ENCODE measurements around the gene LGALS1.

The LGALS1 gene

DNA sequence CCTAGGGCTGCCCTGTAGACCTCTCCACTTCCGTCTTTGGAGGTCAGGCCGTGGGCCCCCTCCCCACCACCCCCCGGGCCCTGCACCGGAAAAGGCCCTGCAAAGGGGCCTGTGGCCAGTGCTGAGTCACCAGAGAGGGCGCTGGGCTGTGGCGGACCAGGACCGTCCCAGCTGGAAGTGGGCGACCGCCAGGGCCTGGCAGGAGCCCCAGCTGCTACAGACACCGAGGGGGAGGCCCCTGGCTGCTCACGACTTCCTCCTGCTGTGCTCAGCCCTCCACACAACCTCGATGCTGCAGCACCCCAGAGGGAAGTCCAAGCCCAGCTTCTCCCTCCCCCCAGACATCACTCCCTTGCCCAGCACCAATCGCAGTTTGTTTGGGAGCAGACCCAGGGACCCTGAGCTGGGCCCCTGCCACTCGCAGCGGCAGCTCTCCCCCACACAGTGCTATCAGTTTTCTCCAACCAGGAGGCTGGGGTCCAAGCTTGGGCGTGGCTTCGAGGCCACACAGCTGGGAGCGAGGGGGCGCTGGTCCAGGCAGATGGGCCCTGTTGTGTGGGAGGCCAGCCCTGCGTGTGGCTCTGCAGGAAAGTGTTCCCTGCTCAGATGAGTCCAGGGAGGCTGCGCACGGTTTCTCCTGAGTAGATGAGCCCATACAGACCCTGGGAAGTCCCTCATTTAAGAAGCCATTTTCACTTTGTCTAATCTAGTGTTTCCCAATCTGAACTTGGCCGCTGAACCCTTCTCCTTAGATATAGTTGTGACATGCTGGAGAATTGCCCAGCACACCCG, 41.6 kb upstream of the LGALS1 start:
- peak; percentile 57 for FAIRE-seq
- TF ChIP-seq POLR2A (IDR thresholded peaks at IDR 0.05; ENCODE audit: low read depth, low read length): no peak
- DNase-seq (ENCODE audit: insufficient read length, low spot score): peak; percentile 71

DNA sequence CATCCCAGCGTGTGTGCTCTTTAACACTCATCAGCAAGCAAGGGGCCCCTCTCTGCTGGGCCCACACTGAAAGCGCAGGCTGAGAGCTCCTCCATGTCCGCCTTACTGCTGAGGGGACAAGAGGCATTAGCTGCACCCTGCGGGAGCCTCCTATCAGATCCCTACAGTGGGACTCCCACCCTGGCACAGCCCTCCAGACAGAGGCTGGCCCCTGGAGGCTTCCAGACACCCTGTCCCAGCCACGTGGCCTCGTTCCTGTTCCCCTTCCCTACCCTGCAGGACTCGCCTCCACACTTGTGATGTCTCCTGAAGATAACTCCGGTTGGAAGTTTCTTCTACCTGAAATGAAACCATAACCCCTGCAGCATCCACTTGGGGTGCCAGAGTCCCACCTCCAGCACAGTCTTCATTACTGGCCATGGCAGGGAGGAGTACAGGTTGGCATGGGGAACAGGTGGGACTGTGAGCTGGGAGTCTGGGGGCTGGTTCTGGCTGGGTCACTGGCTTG, 41.0 kb upstream of the LGALS1 start:
- FAIRE-seq: no peak
- no peak for DNase-seq (ENCODE audit: insufficient read length, low spot score)
- TF ChIP-seq POLR2A (IDR thresholded peaks at IDR 0.05; ENCODE audit: low read depth, low read length): no peak

DNA sequence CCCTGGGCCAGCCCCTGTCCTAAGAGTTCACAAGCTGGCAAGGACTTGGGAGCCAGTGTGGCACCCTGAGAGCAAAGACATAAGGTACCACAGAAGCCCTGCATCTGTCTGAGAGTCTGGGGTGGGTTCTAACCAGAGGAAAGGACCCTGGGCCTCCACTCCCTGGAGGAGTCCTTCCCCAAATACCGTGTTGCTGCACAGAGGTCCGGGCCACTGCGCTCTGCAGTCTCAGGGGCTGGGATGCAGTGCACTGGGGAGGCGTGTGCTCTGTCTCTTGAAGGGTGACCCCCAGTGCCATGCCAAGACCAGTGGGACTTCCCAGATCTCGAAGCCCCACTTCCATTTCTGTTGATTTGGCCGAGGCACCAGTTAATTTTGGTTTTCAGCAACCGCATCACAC, 40.3 kb upstream of the LGALS1 start:
- FAIRE-seq (no peak), DNase-seq (ENCODE audit: insufficient read length, low spot score) (no peak)
- TF ChIP-seq POLR2A (IDR thresholded peaks at IDR 0.05; ENCODE audit: low read depth, low read length): no peak

DNA sequence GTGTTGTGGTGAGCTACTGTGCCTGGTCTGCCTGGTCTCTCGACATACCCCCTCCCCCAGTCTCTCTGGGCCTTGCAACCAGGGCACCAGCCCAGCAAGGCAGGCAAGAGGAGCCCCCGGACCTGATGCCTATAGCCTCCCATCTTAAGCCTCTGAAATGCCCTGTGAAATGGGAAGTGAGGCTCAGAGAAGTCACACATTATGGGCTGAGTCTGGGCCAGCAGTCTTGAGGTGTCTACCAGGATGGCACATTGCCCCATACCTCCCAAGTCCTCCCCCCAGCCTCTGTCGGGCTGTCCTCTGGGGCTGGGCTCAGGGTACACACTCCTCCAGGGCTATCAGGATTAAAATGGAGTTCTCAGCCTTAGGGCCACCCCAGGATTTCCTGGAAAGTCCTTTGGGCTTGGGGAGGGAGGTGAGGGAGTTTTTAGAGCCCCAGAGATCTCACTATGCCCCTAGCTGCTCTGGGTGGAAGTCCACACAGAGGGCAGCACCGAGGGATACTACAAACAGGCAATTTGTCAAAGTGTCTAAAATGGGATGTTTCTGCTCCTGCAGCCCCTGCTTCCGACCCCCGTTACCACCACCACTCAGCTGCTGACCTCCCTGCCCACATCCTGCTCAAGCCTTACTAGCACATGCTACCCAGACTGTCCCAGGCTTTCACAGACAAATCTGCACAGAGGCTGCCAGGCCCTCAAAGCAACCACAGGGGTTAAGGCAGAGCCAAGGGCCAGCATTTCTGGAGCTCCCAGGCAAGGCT, 39.1 kb upstream of the LGALS1 start:
- DNase-seq (ENCODE audit: insufficient read length, low spot score) (no peak), FAIRE-seq (no peak)
- no peak for TF ChIP-seq POLR2A (IDR thresholded peaks at IDR 0.05; ENCODE audit: low read depth, low read length)

DNA sequence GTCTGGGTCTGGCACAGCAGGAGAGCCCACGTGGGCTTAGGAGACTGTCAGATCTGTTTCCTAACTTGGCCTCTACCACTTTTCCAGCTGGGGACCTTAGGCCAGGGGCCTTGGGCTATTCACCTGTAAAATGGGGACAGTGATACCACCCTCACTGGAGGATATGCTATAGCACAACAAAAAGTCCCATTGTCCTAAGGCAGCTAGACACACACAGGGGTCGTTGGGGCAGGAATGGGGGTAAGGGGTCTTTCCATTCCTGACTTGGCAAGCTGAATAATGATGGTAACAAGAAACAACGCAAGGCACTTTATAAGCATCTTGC, 38.5 kb upstream of the LGALS1 start:
- no peak for FAIRE-seq
- no peak for DNase-seq (ENCODE audit: insufficient read length, low spot score)
- TF ChIP-seq POLR2A (IDR thresholded peaks at IDR 0.05; ENCODE audit: low read depth, low read length): no peak

DNA sequence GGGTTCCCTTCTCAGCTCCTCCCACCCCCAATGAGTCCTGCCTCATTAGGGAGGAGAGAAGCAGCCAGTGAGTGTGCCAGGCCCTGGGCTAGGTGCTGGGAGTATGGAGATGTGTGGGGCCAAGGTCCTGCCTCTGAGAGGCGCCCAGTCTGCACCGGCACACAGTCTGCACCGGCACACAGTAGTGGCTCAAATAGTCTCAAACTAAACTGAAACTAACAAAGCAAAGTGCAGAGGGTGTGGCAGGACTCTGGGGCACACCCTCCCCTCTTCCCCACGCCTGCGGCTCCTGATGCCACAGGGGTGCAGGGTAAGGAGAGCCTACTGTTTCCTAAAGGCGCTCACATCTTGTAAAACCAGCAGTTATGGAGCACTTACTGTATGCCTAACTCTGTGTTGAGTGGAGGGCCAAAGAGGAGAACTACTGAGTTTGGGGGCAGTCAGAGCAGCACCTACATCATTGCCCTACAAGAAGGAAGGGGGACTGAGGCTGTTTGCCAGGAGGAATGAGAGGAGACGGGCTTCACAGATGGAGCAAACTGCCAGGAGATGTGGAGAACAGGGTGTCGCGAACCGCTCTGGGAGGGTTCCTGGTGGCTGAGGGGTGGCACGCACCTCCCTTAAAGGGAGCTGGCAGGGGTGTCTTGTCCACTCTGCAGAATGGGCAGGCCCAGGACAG, 36.9 kb upstream of the LGALS1 start:
- no peak for TF ChIP-seq POLR2A (IDR thresholded peaks at IDR 0.05; ENCODE audit: low read depth, low read length)
- DNase-seq (ENCODE audit: insufficient read length, low spot score): no peak
- no peak for FAIRE-seq

DNA sequence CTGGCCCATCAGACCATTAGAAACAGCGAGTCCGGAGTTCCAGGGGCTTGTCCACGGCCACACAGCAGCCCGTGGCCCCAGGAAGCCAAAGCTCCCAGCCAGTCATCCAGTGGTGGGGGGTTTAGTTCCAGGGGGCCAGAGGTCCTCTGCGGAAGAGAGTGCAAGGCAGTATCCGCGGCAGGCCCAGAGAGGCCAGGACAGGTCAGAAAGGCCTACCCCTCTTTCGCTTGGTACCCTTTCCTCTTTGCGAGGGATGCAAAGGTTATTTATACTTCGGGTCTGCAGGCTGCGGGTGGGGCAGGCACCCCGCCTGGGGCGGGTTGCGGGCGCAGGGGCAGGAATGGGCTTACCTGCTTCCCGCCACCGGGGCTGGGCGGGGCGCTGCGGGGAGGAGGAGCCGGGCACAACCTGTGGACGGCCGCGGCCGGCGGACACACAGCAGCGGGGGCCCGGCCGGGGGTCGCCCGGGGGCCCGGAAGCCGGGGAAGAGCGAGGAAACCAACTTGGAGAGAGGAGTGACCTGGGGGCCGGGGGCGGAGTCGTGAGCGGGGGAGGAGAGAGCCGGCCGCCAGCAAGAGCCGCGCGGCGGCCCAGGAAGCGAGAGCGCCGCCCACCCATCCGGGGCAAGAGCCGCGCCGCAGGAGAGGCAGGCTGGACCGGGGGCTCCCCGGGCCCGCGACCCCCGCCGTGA, 36.2 kb upstream of the LGALS1 start, which contains the start of gene SH3BP1:
Gene SH3BP1 (plus strand): TSS at position 600 of the 691 bp plus-strand sequence. CDS start 119 bp downstream, outside the sequence.
- FAIRE-seq: no peak
- no peak for DNase-seq (ENCODE audit: insufficient read length, low spot score)
- no peak for TF ChIP-seq POLR2A (IDR thresholded peaks at IDR 0.05; ENCODE audit: low read depth, low read length)

DNA sequence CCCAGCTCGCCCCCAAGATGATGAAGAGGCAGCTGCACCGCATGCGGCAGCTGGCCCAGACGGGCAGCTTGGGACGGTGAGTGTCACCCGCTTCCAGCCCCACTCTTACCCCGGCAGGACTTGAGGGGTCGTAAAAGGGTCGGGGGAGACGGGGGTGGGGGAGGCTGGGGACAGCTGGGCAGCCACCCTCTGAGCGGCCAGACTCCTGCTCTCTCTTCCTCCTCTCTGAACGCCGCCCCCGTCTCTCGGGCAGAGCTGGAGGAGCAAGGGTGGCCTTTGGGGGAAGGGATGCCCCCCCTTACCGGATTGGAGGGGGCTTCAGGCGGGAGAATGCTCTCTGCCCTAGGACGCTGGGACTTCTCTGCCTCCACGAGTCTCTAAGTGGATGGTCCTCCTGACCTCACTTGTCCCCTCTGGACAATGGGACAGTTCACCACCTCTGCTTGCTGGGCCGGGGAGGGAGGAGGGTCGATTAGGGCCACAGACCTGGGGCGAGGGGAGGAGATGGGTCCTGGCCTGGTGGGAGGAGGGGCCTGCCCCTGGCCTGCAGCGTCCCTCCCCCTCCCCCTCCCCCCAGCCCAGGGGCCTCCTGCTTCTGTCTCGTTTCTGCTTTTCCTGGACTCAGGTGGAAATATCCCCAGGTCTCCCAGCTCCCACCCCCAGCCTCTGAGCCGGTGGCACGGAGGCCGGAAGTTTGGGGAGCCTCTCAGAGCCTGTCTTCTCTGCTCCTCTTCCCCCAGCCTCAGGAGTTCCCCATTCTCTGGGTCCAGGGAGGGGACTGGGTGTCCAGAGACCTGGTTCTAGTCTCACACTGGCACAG, 35.5 kb upstream of the LGALS1 start:
- no peak for TF ChIP-seq POLR2A (IDR thresholded peaks at IDR 0.05; ENCODE audit: low read depth, low read length)
- DNase-seq (ENCODE audit: insufficient read length, low spot score): no peak
- no peak for FAIRE-seq

DNA sequence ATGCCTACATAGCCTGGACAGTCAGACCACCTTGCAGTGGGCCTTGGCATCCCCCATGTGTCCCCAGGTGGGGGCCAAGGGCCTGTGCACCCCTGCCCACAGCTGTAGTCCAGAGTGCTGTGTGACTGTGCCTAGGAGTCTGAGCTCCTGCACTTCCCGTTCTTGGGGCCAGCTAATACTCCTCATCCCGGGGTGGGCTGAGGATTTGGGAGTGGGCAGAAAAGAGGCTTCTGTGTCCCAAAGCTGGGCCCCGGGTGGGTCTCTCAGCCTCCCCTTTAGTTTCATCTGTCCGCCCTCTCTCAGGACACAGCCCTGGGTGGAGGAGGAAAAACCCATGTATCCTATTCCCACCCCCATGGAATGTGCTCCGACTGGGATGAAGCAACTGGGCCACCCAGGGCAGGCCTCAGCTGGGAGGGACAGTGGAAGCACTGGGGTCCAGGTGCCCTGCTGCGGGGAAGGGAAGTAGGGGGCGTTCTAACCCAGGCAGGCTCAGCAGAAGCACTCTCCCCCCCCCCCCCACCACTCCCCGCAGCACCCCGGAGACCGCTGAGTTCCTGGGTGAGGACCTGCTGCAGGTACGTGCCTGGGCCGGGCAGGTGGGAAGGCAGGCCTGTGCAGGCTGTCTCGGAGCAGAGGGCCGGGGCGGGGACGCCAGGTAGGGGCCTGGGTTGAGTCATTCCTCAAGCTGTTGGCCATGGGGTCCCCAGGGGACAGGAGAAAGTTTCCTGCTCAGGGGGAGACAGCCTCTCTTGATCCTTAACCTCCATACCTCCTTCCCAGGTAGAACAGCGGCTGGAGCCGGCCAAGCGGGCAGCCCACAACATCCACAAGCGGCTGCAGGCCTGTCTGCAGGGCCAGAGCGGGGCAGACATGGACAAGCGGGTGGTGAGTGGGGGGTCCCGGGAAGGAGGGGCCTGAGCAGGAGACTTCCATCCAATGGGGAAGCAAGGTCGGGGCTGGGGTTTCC, 34.6 kb upstream of the LGALS1 start:
- no peak for DNase-seq (ENCODE audit: insufficient read length, low spot score)
- no peak for TF ChIP-seq POLR2A (IDR thresholded peaks at IDR 0.05; ENCODE audit: low read depth, low read length)
- no peak for FAIRE-seq

DNA sequence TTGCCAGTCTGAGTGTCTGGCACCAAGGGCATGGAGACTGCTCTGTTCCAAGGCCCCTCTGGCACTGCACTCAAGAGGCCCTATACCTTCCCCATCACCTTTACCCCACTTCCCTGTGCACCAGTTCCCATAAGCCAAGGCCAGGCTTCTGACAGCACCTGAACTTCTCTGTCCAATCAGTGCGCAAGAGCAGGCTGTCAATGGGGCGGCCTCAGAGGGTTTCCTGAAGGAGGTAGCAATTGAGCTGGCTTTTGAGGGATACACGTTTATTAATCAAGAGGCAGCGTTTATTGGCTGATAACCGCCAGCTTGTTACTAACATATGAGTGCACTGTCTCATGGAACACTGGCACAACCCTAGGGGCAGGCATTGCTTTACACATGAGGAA, 33.9 kb upstream of the LGALS1 start:
- no peak for TF ChIP-seq POLR2A (IDR thresholded peaks at IDR 0.05; ENCODE audit: low read depth, low read length)
- FAIRE-seq: no peak
- DNase-seq (ENCODE audit: insufficient read length, low spot score): no peak

DNA sequence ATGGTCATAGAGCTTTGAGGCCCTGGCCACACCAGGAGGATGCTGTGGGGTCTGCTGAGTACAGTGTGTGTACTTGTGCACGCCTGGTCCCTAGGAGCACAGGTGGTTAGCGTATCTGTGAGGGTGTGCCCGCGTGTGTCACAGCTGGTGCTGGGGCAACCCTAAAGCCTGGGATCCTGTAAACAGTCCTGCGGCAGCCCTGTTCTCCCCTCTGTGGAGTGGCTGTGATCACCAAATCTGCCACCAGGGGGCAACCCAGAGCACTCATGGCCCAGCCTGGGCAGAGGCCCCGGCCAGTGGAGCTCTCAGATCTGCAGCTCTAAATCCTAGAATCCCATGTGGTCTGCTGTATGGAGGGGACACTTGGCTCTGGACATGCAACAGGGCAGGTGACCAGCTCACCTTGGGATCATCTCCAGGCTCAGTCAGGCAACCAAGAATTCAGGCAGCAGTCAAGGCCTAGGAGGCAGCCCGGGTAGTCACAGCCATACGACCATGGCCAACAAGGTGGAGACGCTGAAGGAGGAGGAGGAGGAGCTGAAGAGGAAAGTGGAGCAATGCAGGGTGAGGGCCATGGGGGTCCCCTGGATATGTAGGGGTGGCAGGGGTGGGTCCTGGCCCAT, 32.1 kb upstream of the LGALS1 start:
- no peak for TF ChIP-seq POLR2A (IDR thresholded peaks at IDR 0.05; ENCODE audit: low read depth, low read length)
- FAIRE-seq: no peak
- DNase-seq (ENCODE audit: insufficient read length, low spot score): peak; percentile 75
